K562 (cell line): ENCODE data around the gene UNKL. TPM values are rescaled to one million over a fixed set of nuclear protein-coding genes. Genes with fewer than 3 reads are reported as not detected.

Source experiments
- ATAC-seq: fragments of 200-7000 bp; cut with Tn5 transposase; 3 replicates; pipeline ENCODE4 v1.9.1; 2020; ENCODE audit warnings: moderate library complexity
- BruUV-seq: library from RNA; stranded (reverse); fragments of 400-500 nt; replicated peaks from 2 replicates; lab custom pipeline; 2021; lab: Mats Ljungman, UMichigan
- CTCF ChIA-PET: fragments of 300-600 bp; formaldehyde crosslinking; extraction: SDS; loops from one replicate; lab custom pipeline; 2021; ENCODE audit warnings: low intra/inter-chr PET ratio; lab: Yijun Ruan, JAX
- POLR2A ChIA-PET: fragments of 300-600, 350-650 bp; sonication (Branson Sonifier 250); formaldehyde crosslinking; extraction: SDS; loops from one replicate; lab custom pipeline; 2021; ENCODE audit warnings: antibody characterized with exemption, inconsistent platforms; lab: Yijun Ruan, JAX
- DNase-seq, 4 experiments: peaks; one replicate each; pipeline versions ENCODE4 v3.0.0 to v3.0.0-alpha.2; 2011 to 2018; ENCODE audit warnings: low spot score in 3 of 4, mixed read lengths in 3 of 4; ENCODE audit errors: extremely low read depth in 1 of 4
- FAIRE-seq: peaks from 2 replicates; lab custom pipeline; 2011; peaks lifted over from hg19 to GRCh38; lab: Jason Lieb, UNC
- H2AFZ ChIP-seq: 2 replicates; pipeline ENCODE4 v1.6.0; 2011; ENCODE audit warnings: low read depth, low read length, control low read depth, inconsistent platforms
- H3K27ac ChIP-seq: fragments of 200-600 bp; 3 replicates; pipeline ENCODE4 v1.8.0; 2011; ENCODE audit warnings: low read depth, mild to moderate bottlenecking, control low read depth, inconsistent platforms, low read length, moderate library complexity, mixed read lengths; ENCODE audit errors: extremely low read depth
- H3K27me3 ChIP-seq, 2 experiments: fragments of 300-600 bp in 1 of 2; 2 replicates in 1 of 2; 3 replicates in 1 of 2; pipeline versions ENCODE4 v1.6.0 to v1.8.0; 2011; ENCODE audit warnings: inconsistent platforms in 2 of 2, low read length in 2 of 2, mild to moderate bottlenecking in 1 of 2, mixed read lengths in 1 of 2, moderate library complexity in 1 of 2; ENCODE audit not compliant: control insufficient read depth in 2 of 2, insufficient read depth in 2 of 2
- H3K36me3 ChIP-seq: fragments of 300-600 bp; 3 replicates; pipeline ENCODE4 v1.8.0; 2011; ENCODE audit warnings: mild to moderate bottlenecking, low read length, inconsistent platforms; ENCODE audit not compliant: control insufficient read depth, insufficient read depth
- H3K4me1 ChIP-seq, 2 experiments: fragments of 200-600 bp in 1 of 2; replicated peaks in 1 of 2; 2 replicates in 1 of 2; 3 replicates in 1 of 2; pipeline versions ENCODE4 v1.5.1 to v1.8.0; 2011; ENCODE audit warnings: inconsistent platforms in 2 of 2, low read length in 2 of 2, mild to moderate bottlenecking in 1 of 2, mixed read lengths in 1 of 2, moderate library complexity in 1 of 2; ENCODE audit not compliant: control insufficient read depth in 2 of 2, insufficient read depth in 2 of 2
- H3K4me2 ChIP-seq: 2 replicates; pipeline ENCODE4 v1.6.1; 2011; ENCODE audit warnings: low read length, control low read depth, inconsistent platforms, mixed read lengths; ENCODE audit not compliant: insufficient read depth
- H3K4me3 ChIP-seq: fragments of 200-600 bp; sonication (generic), shearing (Covaris generic); 2 replicates; pipeline ENCODE4 v1.5.1; 2016; ENCODE audit warnings: control low read depth, inconsistent platforms
- H3K79me2 ChIP-seq: fragments of 200-600 bp; 3 replicates; pipeline ENCODE4 v1.8.0; 2011; ENCODE audit warnings: low read length, inconsistent platforms; ENCODE audit not compliant: control insufficient read depth, insufficient read depth
- H3K9ac ChIP-seq, 2 experiments: 2 replicates each; pipeline versions ENCODE4 v1.6.0 to v1.6.1; 2011; ENCODE audit warnings: low read depth in 2 of 2, low read length in 2 of 2, control low read depth in 1 of 2, inconsistent platforms in 1 of 2, mild to moderate bottlenecking in 1 of 2, mixed read lengths in 1 of 2; ENCODE audit not compliant: insufficient read depth in 1 of 2
- H3K9me1 ChIP-seq: one replicate; pipeline ENCODE4 v1.6.0; 2011; ENCODE audit warnings: inconsistent platforms, mild to moderate bottlenecking, low read length, moderate library complexity; ENCODE audit not compliant: control insufficient read depth, insufficient read depth
- H3K9me3 ChIP-seq: replicated peaks from 2 replicates; pipeline ENCODE4 v1.5.1; 2011; ENCODE audit warnings: low read depth, low read length, inconsistent platforms; ENCODE audit not compliant: control insufficient read depth, insufficient read depth
- H4K20me1 ChIP-seq: replicated peaks from 2 replicates; pipeline ENCODE4 v1.6.1; 2011; ENCODE audit warnings: low read length, inconsistent platforms, mixed read lengths; ENCODE audit not compliant: control insufficient read depth, insufficient read depth
- ARID2 ChIP-seq: fragments of 450-650 bp; IDR thresholded peaks from 2 replicates; pipeline ENCODE4 v1.6.1; 2017; ENCODE audit warnings: antibody characterized with exemption, mild to moderate bottlenecking
- CC2D1A ChIP-seq: fragments of 450-650 bp; IDR thresholded peaks from 2 replicates; pipeline ENCODE4 v1.6.1; 2017; ENCODE audit warnings: mild to moderate bottlenecking
- CCNT2 ChIP-seq: IDR thresholded peaks from 2 replicates; pipeline ENCODE4 v1.6.1; 2011; ENCODE audit warnings: borderline replicate concordance, low read depth, mild to moderate bottlenecking, moderate library complexity, mixed read lengths, low read length; ENCODE audit not compliant: insufficient read length; ENCODE audit errors: extremely low read depth
- CXXC5 ChIP-seq: fragments of 250-450 bp; sonication (Bioruptor Pico); IDR thresholded peaks from 2 replicates; pipeline ENCODE4 v1.8.0; 2022; ENCODE audit warnings: inconsistent platforms, mild to moderate bottlenecking, moderate library complexity
- DDX20 ChIP-seq: fragments of 450-650 bp; IDR thresholded peaks from 2 replicates; pipeline ENCODE4 v1.6.1; 2016; ENCODE audit warnings: missing genetic modification characterization, low read depth, mild to moderate bottlenecking, missing compliant biosample characterization, moderate library complexity
- DLX4 ChIP-seq: fragments of 250-450 bp; sonication (Bioruptor Pico); IDR thresholded peaks from 2 replicates; pipeline ENCODE4 v1.6.1; 2021; ENCODE audit warnings: mild to moderate bottlenecking
- ILF3 ChIP-seq: fragments of 450-650 bp; IDR thresholded peaks from 2 replicates; pipeline ENCODE4 v1.6.1; 2018; ENCODE audit warnings: antibody characterized with exemption, mild to moderate bottlenecking, moderate library complexity, borderline replicate concordance
- JUN ChIP-seq, 2 experiments: sonication (generic) in 1 of 2; formaldehyde crosslinking in 1 of 2; IDR thresholded peaks; 2 replicates each; pipeline versions ENCODE4 v1.6.1 to v1.8.0; 2012 to 2022; ENCODE audit warnings: borderline replicate concordance in 2 of 2, mild to moderate bottlenecking in 2 of 2, improper control_type of control experiment in 1 of 2, low read depth in 1 of 2, low read length in 1 of 2, missing genetic modification reagents in 1 of 2
- LEF1 ChIP-seq: fragments of 450-650 bp; IDR thresholded peaks from 2 replicates; pipeline ENCODE4 v1.6.1; 2016; ENCODE audit warnings: mild to moderate bottlenecking
- MYNN ChIP-seq, 2 experiments: sonication (generic); formaldehyde crosslinking in 1 of 2; IDR thresholded peaks; 2 replicates each; pipeline versions ENCODE4 v1.5.0 to v1.6.1; 2016 to 2020; ENCODE audit warnings: antibody characterized with exemption in 1 of 2, missing genetic modification reagents in 1 of 2
- POLR2A ChIP-seq: fragments of 450-650 bp; conservative IDR thresholded peaks from 2 replicates; pipeline ENCODE4 v1.6.1; 2016
- POLR2AphosphoS2 ChIP-seq: IDR thresholded peaks from 2 replicates; pipeline ENCODE4 v1.6.1; 2012; ENCODE audit warnings: low read length, improper control_type of control experiment
- POLR2AphosphoS5 ChIP-seq: IDR thresholded peaks from 2 replicates; pipeline ENCODE4 v1.6.1; 2011; ENCODE audit warnings: mild to moderate bottlenecking, low read depth, low read length, moderate library complexity; ENCODE audit not compliant: control insufficient read depth, insufficient read depth
- POLR2G ChIP-seq: fragments of 200-400 bp; formaldehyde crosslinking; IDR thresholded peaks from 2 replicates; pipeline ENCODE4 v1.6.1; 2017; ENCODE audit warnings: low read depth, mild to moderate bottlenecking, antibody characterized with exemption, low read length, moderate library complexity
- PPARD ChIP-seq: fragments of 250-450 bp; sonication (Bioruptor Pico); IDR thresholded peaks from 2 replicates; pipeline ENCODE4 v1.8.0; 2022; ENCODE audit warnings: inconsistent platforms, mild to moderate bottlenecking, moderate library complexity
- RBFOX2 ChIP-seq: fragments of 200-400 bp; formaldehyde crosslinking; IDR thresholded peaks from 2 replicates; pipeline ENCODE4 v1.6.1; 2017; ENCODE audit warnings: low read depth, mild to moderate bottlenecking, low read length, moderate library complexity
- SMAD4 ChIP-seq: fragments of 250-450 bp; sonication (Bioruptor Pico); conservative IDR thresholded peaks from 2 replicates; pipeline ENCODE4 v1.8.0; 2021; ENCODE audit warnings: inconsistent platforms, mild to moderate bottlenecking, moderate library complexity
- SUPT5H ChIP-seq: fragments of 450-650 bp; IDR thresholded peaks from 2 replicates; pipeline ENCODE4 v1.6.1; 2016
- THRAP3 ChIP-seq: fragments of 450-650 bp; IDR thresholded peaks from 2 replicates; pipeline ENCODE4 v1.6.1; 2016; ENCODE audit warnings: mild to moderate bottlenecking, inconsistent platforms, borderline replicate concordance
- ZBTB17 ChIP-seq: fragments of 450-650 bp; formaldehyde crosslinking; IDR thresholded peaks from 2 replicates; pipeline ENCODE4 v1.4.0; 2020; ENCODE audit warnings: mild to moderate bottlenecking
- ZC3H11A ChIP-seq: IDR thresholded peaks from 2 replicates; pipeline ENCODE4 v1.6.1; 2012; ENCODE audit warnings: low read depth, low read length, improper control_type of control experiment
- ZNF274 ChIP-seq: IDR thresholded peaks from 2 replicates; pipeline ENCODE4 v1.6.1; 2011; ENCODE audit warnings: low read depth, mild to moderate bottlenecking, low read length, moderate library complexity, borderline replicate concordance
- ZNF57 ChIP-seq: fragments of 450-650 bp; formaldehyde crosslinking; IDR thresholded peaks from 2 replicates; pipeline ENCODE4 v1.4.0; 2020; ENCODE audit warnings: mild to moderate bottlenecking, moderate library complexity
- WGBS: fragments of 100-300 bp; shearing (Covaris generic); methylation state at CpG from one replicate; pipeline ENCODE4 v1.1.6; 2016; ENCODE audit warnings: low coverage, mixed read lengths; ENCODE audit not compliant: insufficient coverage; ENCODE audit errors: missing lambda C conversion rate; 5-methylcytosine and 5-hydroxymethylcytosine counted together
- in situ Hi-C: fragments of 300-500 bp; cut with MboI; formaldehyde crosslinking; loops from 4 replicates; pipeline ENCODE4 v1.15.0; 2018; ENCODE audit warnings: inconsistent platforms, mixed read lengths
- intact Hi-C: fragments of 100-400 bp; cut with micrococcal nuclease; formaldehyde crosslinking; loops from 2 replicates; pipeline ENCODE4 v1.14.2; 2022
- polyA plus RNA-seq, 8 experiments: library from polyadenylated mRNA; depleted of rRNA in 4 of 8; stranded (reverse) in 5 of 8; unstranded in 3 of 8; fragments of >200 nt; fragmentation: Nextera tagmentation in 2 of 8; fragmentation: Illumina TruSeq in 1 of 8; extraction: Ambion mirVana in 2 of 8; extraction: Trizol in 1 of 8; gene quantifications; 2 replicates each; pipeline versions ENCODE4 v1.2.1 to v1.2.3, GENCODE V29; 2011 to 2014; ENCODE audit warnings: inconsistent platforms in 1 of 8, missing spikeins in 1 of 8
- total RNA-seq, 7 experiments: library from RNA; depleted of rRNA in 6 of 7; stranded (reverse); fragments of >200 nt in 6 of 7; fragmentation: Illumina TruSeq in 2 of 7; extraction: Trizol in 2 of 7; gene quantifications; 2 replicates each; pipeline versions ENCODE4 v1.2.1 to v1.2.3, GENCODE V29; 2011 to 2021; ENCODE audit warnings: low replicate concordance in 1 of 7

UNKL gene
- total and polyA plus RNA-seq, 9 of the 15 experiments (the other 6 are each of a cell fraction or from before 2014, with no cell fraction given) = 0.37 to 30.2 (median 5.1) TPM

DNA sequence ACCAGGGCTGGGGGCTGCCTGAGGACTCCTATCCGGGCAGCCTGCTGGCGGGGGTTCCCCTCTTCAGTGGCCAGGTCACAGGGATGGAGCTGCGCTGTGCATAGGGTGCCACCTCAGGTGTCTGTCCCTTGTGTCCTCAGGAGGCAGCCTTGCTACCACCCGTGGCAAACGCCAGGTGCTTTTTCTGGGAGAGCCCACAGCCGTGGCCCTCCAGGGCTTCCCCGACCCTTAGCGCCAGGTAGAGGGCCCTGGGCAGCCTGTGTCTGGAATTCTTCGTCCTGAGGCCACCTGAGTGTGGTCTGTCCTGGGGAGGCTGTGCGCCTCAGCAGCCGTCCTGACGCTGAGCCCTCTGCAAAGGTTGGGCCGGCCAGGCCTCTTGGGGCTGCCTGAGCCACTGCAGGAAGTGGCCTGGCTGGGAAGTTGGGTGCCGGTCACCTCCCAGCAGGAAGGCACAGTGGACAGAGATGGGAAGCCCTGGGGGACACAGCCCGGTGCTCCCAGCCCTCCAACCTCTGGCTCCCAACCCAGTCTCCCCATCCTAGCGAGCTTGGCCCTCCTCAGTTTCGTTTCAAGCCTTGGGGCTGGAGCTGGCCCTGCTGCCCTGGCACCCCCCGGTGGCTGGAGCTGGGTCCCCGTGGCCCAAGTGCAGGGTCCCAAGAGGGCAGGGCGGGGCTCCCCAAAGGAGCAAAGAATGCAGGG is 88.7 kb downstream of the UNKL start:
- Histone ChIP-seq H2AFZ (no peak overlapping the region), H3K79me2 (no peaks in the 10 kb centered on the region), H3K4me1 (peaks cover 0 to 39% of the 10 kb centered on the region in 2 experiments; a peak in 2 of 5 replicates), H3K36me3 (peaks cover 38% of the 10 kb centered on the region; the same call in 2 of the 3 replicates), H3K4me2 (no peak overlapping the region), H3K9ac (peak overlapping the region in 1 of 2 experiments; percentile 71; a peak in 1 of 4 replicates), H3K27ac (no peak overlapping the region), H4K20me1 (no peaks in the 10 kb centered on the region), H3K27me3 (no peaks in the 10 kb centered on the region), H3K9me1 (no peaks in the 10 kb centered on the region), H3K4me3 (no peak overlapping the region), H3K9me3 (0 out of 2 replicates have a peak, but pooled peaks cover 4% of the 10 kb centered on the region)
- 76% methylated on average over 11 of the region's 20 CpGs for WGBS
- no peak for FAIRE-seq
- ATAC-seq = peak; percentile 34
- CTCF ChIA-PET = no interaction called here
- intact Hi-C loops (no loop called here), in situ Hi-C loops (no loop called here)
- DNase-seq = no peak
- no TSS peak for BruUV-seq
- POLR2A ChIA-PET = interaction anchor here (1.1 to 2.2 kb wide), 5 partner anchors 10 to 13 kb away, joined by 3 to 8 read pairs (median 7); no protein-coding TSS in a partner anchor
- TF ChIP-seq SMAD4 (CRISPR knock-in tag) (no peak), ILF3 (0 out of 2 replicates have a peak, but pooled peaks have one; percentile 55), ZNF274 (no peak), DLX4 (no peak), THRAP3 (0 out of 2 replicates have a peak, but pooled peaks have one; percentile 13), PPARD (CRISPR knock-in tag) (no peak), RBFOX2 (0 out of 2 replicates have a peak, but pooled peaks have one; percentile 35), ZC3H11A (no peak), POLR2G (peak; percentile 81), CCNT2 (peak; percentile 27), ZNF57 (CRISPR knock-in tag) (no peak), CC2D1A (no peak), POLR2AphosphoS2 (0 out of 2 replicates have a peak, but pooled peaks have one; percentile 29), POLR2AphosphoS5 (peak; percentile 36; the same call in 1 of the 2 replicates), DDX20 (tag) (no peak), LEF1 (no peak), JUN (IDR thresholded peaks at IDR 0.05; ENCODE audit: borderline replicate concordance, low read depth, low read length) (no peak), JUN (CRISPR knock-in tag; IDR thresholded peaks at IDR 0.05; ENCODE audit: borderline replicate concordance) (no peak), ZBTB17 (CRISPR knock-in tag) (no peak), CXXC5 (no peak), MYNN (IDR thresholded peaks at IDR 0.05) (peak; percentile 11; the same call in 1 of the 2 replicates), MYNN (CRISPR knock-in tag; IDR thresholded peaks at IDR 0.05) (no peak), POLR2A (peak; percentile 64), ARID2 (no peak), SUPT5H (peak; percentile 53; the same call in 1 of the 2 replicates)
